Measurements from ENCODE around the gene AMFR. TPM values are rescaled to one million over a fixed set of nuclear protein-coding genes. Genes with fewer than 3 reads are reported as not detected.
A peak's percentile ranks its signal among the peaks of the same experiment; 100 is the strongest.

AMFR gene
- total RNA-seq, 2 donors from 2014 or later: 37.5 to 39.7 TPM

DNA sequence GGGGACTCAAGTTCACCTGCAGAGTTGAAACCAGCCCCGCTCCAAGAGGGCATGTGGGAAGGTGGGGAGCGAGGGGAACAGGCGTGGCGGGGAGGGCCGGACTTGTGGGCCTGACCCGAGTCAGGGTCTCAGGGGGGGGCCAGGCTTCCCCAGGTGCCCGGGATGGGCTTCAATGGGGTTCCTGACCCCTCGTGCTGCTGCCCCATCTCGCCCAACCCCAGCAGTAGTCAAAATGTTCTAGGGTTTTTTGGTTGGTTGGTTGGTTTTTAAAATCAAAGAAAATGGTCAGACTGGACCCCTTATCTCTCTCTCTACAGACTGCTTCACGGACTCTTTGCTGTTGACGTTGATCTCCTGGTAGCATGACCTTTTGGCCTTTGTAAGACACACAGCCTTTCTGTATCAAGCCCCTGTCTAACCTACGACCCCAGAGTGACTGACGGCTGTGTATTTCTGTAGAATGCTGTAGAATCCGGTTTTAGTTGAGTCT lies 69.5 kb downstream of the AMFR start:
- no peak for ATAC-seq (replicated peaks)
- Mint-ChIP-seq H3K27me3 (no peaks in the 10 kb centered on the region), H3K4me1 (peaks cover 11% of the 10 kb centered on the region), H3K27ac (peak overlapping the region; percentile 98), H3K4me3 (peak overlapping the region; percentile 88), H3K9me3 (no peaks in the 10 kb centered on the region), H3K36me3 (ENCODE audit: low read depth) (peaks cover 19% of the 10 kb centered on the region)

DNA sequence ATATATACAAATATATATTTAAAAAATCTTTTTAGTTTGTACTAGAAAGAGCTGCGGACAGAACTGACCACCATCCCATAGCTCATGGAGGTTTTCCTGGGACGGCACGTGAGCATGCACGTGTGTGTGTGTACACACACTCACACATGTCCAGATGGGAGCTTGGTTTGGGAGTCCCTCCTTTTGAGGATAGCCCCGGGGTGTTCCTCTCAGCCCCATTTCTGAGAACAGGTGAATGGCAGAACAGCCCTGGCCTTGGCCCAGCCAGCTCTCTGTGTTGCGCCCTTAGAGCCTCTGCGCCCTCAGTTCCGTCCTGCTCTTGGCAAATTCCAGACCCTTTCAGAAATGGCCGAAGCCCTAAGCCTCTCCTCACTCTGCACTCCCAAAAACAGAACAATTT lies 70.1 kb downstream of the AMFR start:
- H3K4me1 Mint-ChIP-seq: peaks cover 11% of the 10 kb centered on the region
- H3K4me3 Mint-ChIP-seq: peak overlapping the region; percentile 88
- H3K27me3 Mint-ChIP-seq: no peaks in the 10 kb centered on the region
- ATAC-seq (replicated peaks): no peak
- H3K27ac Mint-ChIP-seq: no peak overlapping the region
- H3K36me3 Mint-ChIP-seq (ENCODE audit: low read depth): peaks cover 15% of the 10 kb centered on the region
- H3K9me3 Mint-ChIP-seq: no peaks in the 10 kb centered on the region

GRCh38 chr16:56354746-56355145 lies 70.6 kb downstream of the AMFR start:
- H3K27ac Mint-ChIP-seq: no peak overlapping the region
- no peak overlapping the region for H3K4me3 Mint-ChIP-seq
- no peak for ATAC-seq (replicated peaks)
- peaks cover 11% of the 10 kb centered on the region for H3K4me1 Mint-ChIP-seq
- no peaks in the 10 kb centered on the region for H3K9me3 Mint-ChIP-seq
- no peaks in the 10 kb centered on the region for H3K27me3 Mint-ChIP-seq
- H3K36me3 Mint-ChIP-seq (ENCODE audit: low read depth): peaks cover 10% of the 10 kb centered on the region

- Mint-ChIP-seq H3K9me3 (no peaks in the 10 kb centered on the region), H3K4me3 (no peak overlapping the region), H3K27me3 (no peaks in the 10 kb centered on the region), H3K4me1 (peaks cover 11% of the 10 kb centered on the region), H3K36me3 (ENCODE audit: low read depth) (peaks cover 7% of the 10 kb centered on the region), H3K27ac (no peak overlapping the region)
- no peak for ATAC-seq (replicated peaks)
Observed at GRCh38 chr16:56354016-56354415, 71.3 kb downstream of the AMFR start.

DNA sequence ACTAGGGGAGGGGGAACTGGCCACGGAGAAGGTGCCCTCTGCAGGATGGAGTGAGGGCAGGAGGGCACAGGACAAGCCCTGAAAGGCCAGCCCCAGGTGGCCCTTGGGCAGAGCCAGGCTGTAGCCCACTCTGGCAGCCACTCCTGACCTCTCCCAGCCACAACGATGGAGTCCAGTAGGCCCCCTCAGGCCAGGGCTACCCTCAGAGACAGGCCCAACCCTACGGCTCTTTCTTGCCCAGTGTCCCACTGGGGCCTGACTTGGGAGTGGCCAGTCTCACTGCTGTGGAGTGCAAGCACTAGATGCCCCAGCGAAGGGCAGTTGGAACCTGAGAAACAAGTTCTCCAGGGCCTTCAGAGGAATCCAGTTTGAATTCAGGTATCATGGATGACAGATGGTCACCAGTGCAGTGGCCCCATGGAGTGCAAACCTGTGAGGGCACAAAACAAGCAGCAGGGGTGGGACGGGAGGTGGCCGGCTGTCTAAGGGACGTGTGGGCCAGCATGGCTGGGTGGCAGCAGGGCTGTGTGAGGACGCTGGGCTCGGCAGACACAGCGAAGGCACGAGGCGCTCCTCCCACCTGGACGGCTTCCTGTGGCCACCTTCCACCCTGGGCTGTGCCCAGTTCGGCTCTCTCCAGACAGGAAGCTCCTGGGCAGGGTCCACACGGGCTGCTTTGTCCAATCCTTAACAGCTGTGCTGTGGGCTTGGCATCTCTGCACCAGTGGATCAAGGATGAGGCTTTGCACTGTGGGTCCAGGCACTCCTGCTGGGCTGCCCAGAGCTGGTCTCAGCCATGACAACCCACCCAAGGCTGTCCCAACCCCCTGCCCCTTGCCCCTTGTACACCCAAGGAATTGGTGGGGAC lies 72.1 kb downstream of the AMFR start:
- Mint-ChIP-seq H3K4me1 (peaks cover 11% of the 10 kb centered on the region), H3K9me3 (no peaks in the 10 kb centered on the region), H3K36me3 (ENCODE audit: low read depth) (peaks cover 7% of the 10 kb centered on the region), H3K4me3 (no peak overlapping the region), H3K27me3 (no peaks in the 10 kb centered on the region), H3K27ac (no peak overlapping the region)
- no peak for ATAC-seq (replicated peaks)

GRCh38 chr16:56352351-56353053 lies 72.8 kb downstream of the AMFR start:
- no peak overlapping the region for H3K4me3 Mint-ChIP-seq
- peaks cover 7% of the 10 kb centered on the region for H3K36me3 Mint-ChIP-seq (ENCODE audit: low read depth)
- no peaks in the 10 kb centered on the region for H3K27me3 Mint-ChIP-seq
- H3K4me1 Mint-ChIP-seq: peaks cover 11% of the 10 kb centered on the region
- ATAC-seq (replicated peaks): no peak
- H3K27ac Mint-ChIP-seq: no peak overlapping the region
- H3K9me3 Mint-ChIP-seq: no peaks in the 10 kb centered on the region

DNA sequence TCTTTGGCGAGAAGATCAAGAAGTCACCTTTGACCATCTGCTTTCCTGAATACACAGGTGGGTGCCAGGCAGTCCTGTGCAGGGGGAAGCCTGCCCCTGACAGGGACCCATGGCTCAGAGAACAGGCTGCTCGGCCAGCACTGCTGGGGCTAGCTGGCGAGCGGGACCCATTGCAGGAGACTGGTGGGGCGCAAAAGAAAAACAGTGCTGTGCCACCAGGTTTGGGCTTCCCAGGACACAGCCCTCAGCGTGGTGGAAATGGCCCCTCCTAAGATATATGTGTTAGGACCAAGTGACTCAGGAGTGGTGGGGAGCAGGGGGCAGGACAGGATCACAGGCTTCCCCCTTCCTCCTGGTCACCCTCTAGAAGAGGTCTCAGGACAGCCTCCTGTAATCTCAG lies 73.9 kb downstream of the AMFR start:
- Mint-ChIP-seq H3K27me3 (no peaks in the 10 kb centered on the region), H3K4me1 (peaks cover under 1% of the 10 kb centered on the region), H3K36me3 (ENCODE audit: low read depth) (peaks cover under 1% of the 10 kb centered on the region), H3K4me3 (no peak overlapping the region), H3K9me3 (no peaks in the 10 kb centered on the region), H3K27ac (no peak overlapping the region)
- no peak for ATAC-seq (replicated peaks)

GRCh38 chr16:56350491-56351405 lies 74.6 kb downstream of the AMFR start:
- H3K27me3 Mint-ChIP-seq: no peaks in the 10 kb centered on the region
- no peaks in the 10 kb centered on the region for H3K9me3 Mint-ChIP-seq
- no peak overlapping the region for H3K4me3 Mint-ChIP-seq
- no peak overlapping the region for H3K27ac Mint-ChIP-seq
- ATAC-seq (replicated peaks): no peak
- no peaks in the 10 kb centered on the region for H3K36me3 Mint-ChIP-seq (ENCODE audit: low read depth)
- no peaks in the 10 kb centered on the region for H3K4me1 Mint-ChIP-seq

DNA sequence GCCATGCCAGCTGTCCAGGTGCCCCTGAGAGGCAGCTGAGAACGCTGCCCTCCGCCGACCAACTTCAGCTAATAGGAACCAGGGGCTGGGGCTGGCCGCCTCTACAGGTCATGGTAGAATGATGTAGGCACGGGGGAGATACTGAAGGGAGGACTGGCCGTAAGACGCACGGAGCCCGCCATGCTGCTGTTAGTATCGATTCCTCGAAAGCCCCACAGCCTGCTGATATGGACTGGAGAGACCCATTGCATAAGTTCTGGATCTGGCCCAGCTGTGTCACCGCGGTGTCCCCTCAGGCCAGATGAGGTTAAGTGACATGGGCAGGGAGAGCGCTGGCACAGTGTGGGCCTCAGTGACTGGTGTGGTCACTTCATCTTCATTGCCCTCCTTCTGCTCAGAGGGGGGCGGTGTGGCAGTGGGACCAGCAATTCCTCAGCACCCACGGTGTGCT lies 75.6 kb downstream of the AMFR start:
- no peak for ATAC-seq (replicated peaks)
- Mint-ChIP-seq H3K4me3 (no peak overlapping the region), H3K9me3 (no peaks in the 10 kb centered on the region)

GRCh38 chr16:56349086-56349415 lies 76.3 kb downstream of the AMFR start:
- Mint-ChIP-seq H3K9me3 (no peaks in the 10 kb centered on the region), H3K4me1 (no peaks in the 10 kb centered on the region), H3K4me3 (no peak overlapping the region), H3K27me3 (no peaks in the 10 kb centered on the region), H3K27ac (no peak overlapping the region), H3K36me3 (ENCODE audit: low read depth) (no peaks in the 10 kb centered on the region)
- no peak for ATAC-seq (replicated peaks)

More for the DNA sequence above, 75.6 kb downstream of the AMFR start:
- Mint-ChIP-seq H3K4me1 (no peaks in the 10 kb centered on the region), H3K27ac (no peak overlapping the region), H3K27me3 (no peaks in the 10 kb centered on the region), H3K36me3 (ENCODE audit: low read depth) (no peaks in the 10 kb centered on the region)

GRCh38 chr16:56348168-56349085 lies 76.9 kb downstream of the AMFR start:
- Mint-ChIP-seq H3K4me1 (no peaks in the 10 kb centered on the region), H3K36me3 (ENCODE audit: low read depth) (no peaks in the 10 kb centered on the region), H3K4me3 (no peak overlapping the region), H3K9me3 (no peaks in the 10 kb centered on the region), H3K27ac (no peak overlapping the region), H3K27me3 (no peaks in the 10 kb centered on the region)
- ATAC-seq (replicated peaks): no peak

DNA sequence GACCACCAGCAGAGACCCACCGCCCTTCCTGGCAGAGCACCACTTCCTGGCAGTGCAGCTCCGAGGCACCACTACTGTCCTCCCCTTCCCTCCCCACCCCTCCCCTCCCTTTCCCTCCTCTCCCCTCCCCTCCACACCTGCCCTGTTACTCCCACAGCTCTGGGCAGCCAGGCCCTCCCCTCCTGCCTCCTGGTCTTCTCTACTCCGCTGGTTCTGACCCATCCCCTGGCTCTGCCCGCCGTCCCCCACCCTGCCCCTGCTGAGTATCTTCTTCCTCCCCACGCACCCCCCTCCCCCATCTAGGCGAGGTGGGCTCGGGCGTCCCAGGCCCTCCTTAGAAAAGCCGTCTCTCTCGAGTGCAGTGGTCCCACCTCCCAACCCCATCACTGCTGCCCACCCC lies 77.7 kb downstream of the AMFR start:
- Mint-ChIP-seq H3K4me3 (no peak overlapping the region), H3K27ac (no peak overlapping the region), H3K9me3 (no peaks in the 10 kb centered on the region), H3K27me3 (no peaks in the 10 kb centered on the region), H3K4me1 (no peaks in the 10 kb centered on the region), H3K36me3 (ENCODE audit: low read depth) (no peaks in the 10 kb centered on the region)
- no peak for ATAC-seq (replicated peaks)

- Mint-ChIP-seq H3K9me3 (no peaks in the 10 kb centered on the region), H3K4me1 (no peaks in the 10 kb centered on the region), H3K27ac (no peak overlapping the region), H3K4me3 (no peak overlapping the region), H3K27me3 (no peaks in the 10 kb centered on the region), H3K36me3 (ENCODE audit: low read depth) (no peaks in the 10 kb centered on the region)
- ATAC-seq (replicated peaks): no peak
Observed at GRCh38 chr16:56347166-56347565, 78.2 kb downstream of the AMFR start.
